ENCODE data around the gene CCDC78. TPM values are rescaled to one million over a fixed set of nuclear protein-coding genes. Genes with fewer than 3 reads are reported as not detected.

Gene CCDC78
- total and polyA plus RNA-seq, 2 of the 13 experiments (the other 11 are each of a cell fraction or from before 2014, with no cell fraction given) = 0.53 to 1.5 TPM

- TF ChIP-seq PPARG (CRISPR knock-in tag; conservative IDR thresholded peaks at IDR 0.05) = peak; percentile 55; the same call in 1 of the 2 replicates
- TF ChIP-seq RXRA (CRISPR knock-in tag; IDR thresholded peaks at IDR 0.05) = peak; percentile 46
- no peak for TF ChIP-seq PRPF4 (IDR thresholded peaks at IDR 0.05; ENCODE audit: low read depth, low read length, poor library complexity, severe bottlenecking)
- peak; percentile 49; the same call in 1 of the 2 replicates for TF ChIP-seq ZNF777 (CRISPR knock-in tag; IDR thresholded peaks at IDR 0.05)
- TF ChIP-seq ZNF317 (CRISPR knock-in tag; IDR thresholded peaks at IDR 0.05) = 0 out of 2 replicates have a peak, but pooled peaks have one; percentile 19
- TF ChIP-seq BRD4 (CRISPR knock-in tag; IDR thresholded peaks at IDR 0.05) = 0 out of 2 replicates have a peak, but pooled peaks have one; percentile 38
- TF ChIP-seq TBX3 (IDR thresholded peaks at IDR 0.05; ENCODE audit: borderline replicate concordance) = peak; percentile 32; the same call in 1 of the 2 replicates
- TF ChIP-seq NRL (CRISPR knock-in tag; IDR thresholded peaks at IDR 0.05; ENCODE audit: borderline replicate concordance) = 0 out of 2 replicates have a peak, but pooled peaks have one; percentile 36
- TF ChIP-seq ZNF142 (CRISPR knock-in tag; IDR thresholded peaks at IDR 0.05) = no peak; the same call in 1 of the 2 replicates
- TF ChIP-seq MAFF (IDR thresholded peaks at IDR 0.05; ENCODE audit: low read depth, low read length) = no peak
- TF ChIP-seq SAFB2 (CRISPR knock-in tag; IDR thresholded peaks at IDR 0.05; ENCODE audit: borderline replicate concordance, low read depth) = peak; percentile 68; the same call in 1 of the 2 replicates
- no peak; the same call in 1 of the 2 replicates for TF ChIP-seq ZSCAN9 (CRISPR knock-in tag; IDR thresholded peaks at IDR 0.05; ENCODE audit: borderline replicate concordance)
- no peak for TF ChIP-seq CEBPZ (IDR thresholded peaks at IDR 0.05; ENCODE audit: low read length)
- no peak for TF ChIP-seq ZNF83 (CRISPR knock-in tag; IDR thresholded peaks at IDR 0.05; ENCODE audit: borderline replicate concordance)
- no peak for TF ChIP-seq CHD4 (IDR thresholded peaks at IDR 0.05; ENCODE audit: borderline replicate concordance, low read length)
- TF ChIP-seq ZFP37 (CRISPR knock-in tag; IDR thresholded peaks at IDR 0.05; ENCODE audit: borderline replicate concordance) = no peak
- TF ChIP-seq, protein P1, sequence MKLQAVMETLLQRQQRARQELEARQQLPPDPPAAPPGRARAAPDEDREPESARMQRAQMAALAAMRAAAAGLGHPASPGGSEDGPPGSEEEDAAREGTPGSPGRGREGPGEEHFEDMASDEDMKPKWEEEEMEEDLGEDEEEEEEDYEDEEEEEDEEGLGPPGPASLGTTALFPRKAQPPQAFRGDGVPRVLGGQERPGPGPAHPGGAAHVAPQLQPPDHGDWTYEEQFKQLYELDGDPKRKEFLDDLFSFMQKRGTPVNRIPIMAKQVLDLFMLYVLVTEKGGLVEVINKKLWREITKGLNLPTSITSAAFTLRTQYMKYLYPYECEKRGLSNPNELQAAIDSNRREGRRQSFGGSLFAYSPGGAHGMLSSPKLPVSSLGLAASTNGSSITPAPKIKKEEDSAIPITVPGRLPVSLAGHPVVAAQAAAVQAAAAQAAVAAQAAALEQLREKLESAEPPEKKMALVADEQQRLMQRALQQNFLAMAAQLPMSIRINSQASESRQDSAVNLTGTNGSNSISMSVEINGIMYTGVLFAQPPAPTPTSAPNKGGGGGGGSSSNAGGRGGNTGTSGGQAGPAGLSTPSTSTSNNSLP (IDR thresholded peaks at IDR 0.05; ENCODE audit: low read depth, low read length) = no peak
- no peak for TF ChIP-seq ZNF354B (CRISPR knock-in tag; IDR thresholded peaks at IDR 0.05)
Measured at GRCh38 chr16:740764-741505, 14.7 kb upstream of the CCDC78 start, which contains the start of gene CIAO3 (continued).
